Vagina (tissue), 2 donors: ENCODE data around the gene ITK.

Source experiments
- POLR2A ChIP-seq, 2 donors: fragments of 450-650 bp; IDR thresholded peaks; one replicate each; pipeline ENCODE4 v1.6.1; 2017; ENCODE audit warnings: antibody characterized with exemption in 2 of 2, mild to moderate bottlenecking in 2 of 2, moderate library complexity in 2 of 2
- TF ChIP-seq, protein P1 (sequence below), 3 experiments: fragments of 450-650 bp in 2 of 3; fragments of 200-600 bp in 1 of 3; sonication (generic) in 1 of 3; IDR thresholded peaks; one replicate each; pipeline ENCODE4 v1.5.1; 2017 to 2019; ENCODE audit warnings: antibody characterized with exemption in 3 of 3, mild to moderate bottlenecking in 2 of 3, moderate library complexity in 2 of 3

DNA sequence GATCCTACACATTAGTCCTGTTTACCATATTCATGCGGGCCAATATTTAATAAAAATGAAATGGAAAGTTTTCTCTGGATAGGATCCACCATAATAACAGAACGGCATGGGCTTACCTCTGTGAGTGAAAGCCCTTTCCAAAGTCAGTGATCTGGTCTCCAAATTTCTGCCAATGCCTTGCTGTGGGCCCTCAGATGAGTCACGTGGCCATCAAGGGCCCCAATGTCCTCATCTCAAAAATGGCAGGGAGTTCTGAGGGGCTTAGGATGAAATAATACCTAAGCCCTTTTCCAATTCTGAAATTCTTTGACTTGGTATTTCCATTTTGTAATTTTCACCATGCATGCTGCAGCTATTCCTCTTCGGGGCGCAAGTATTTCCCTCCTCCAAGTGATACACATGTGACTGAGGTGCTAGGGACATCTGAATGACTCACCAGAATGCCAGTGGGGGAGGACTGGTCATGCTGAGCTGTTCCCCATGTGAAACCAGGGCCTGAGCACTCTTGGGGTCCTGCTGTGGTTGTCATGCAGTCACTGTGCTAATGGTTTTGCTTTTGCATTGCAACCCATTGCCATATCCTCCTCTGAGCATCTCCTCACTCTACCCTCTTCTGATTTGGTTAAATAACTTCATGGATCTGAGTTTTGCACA lies 35.0 kb downstream of the ITK start:
- TF ChIP-seq, protein P1, sequence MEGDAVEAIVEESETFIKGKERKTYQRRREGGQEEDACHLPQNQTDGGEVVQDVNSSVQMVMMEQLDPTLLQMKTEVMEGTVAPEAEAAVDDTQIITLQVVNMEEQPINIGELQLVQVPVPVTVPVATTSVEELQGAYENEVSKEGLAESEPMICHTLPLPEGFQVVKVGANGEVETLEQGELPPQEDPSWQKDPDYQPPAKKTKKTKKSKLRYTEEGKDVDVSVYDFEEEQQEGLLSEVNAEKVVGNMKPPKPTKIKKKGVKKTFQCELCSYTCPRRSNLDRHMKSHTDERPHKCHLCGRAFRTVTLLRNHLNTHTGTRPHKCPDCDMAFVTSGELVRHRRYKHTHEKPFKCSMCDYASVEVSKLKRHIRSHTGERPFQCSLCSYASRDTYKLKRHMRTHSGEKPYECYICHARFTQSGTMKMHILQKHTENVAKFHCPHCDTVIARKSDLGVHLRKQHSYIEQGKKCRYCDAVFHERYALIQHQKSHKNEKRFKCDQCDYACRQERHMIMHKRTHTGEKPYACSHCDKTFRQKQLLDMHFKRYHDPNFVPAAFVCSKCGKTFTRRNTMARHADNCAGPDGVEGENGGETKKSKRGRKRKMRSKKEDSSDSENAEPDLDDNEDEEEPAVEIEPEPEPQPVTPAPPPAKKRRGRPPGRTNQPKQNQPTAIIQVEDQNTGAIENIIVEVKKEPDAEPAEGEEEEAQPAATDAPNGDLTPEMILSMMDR (IDR thresholded peaks at IDR 0.05) = no peak
- TF ChIP-seq POLR2A (IDR thresholded peaks at IDR 0.05) = no peak
